IPS-20b (cell line): ENCODE measurements around the gene APOB.

ENCODE experiments used
- H3K27ac ChIP-seq: one replicate; pipeline ENCODE4 v1.5.1; 2013; ENCODE audit warnings: low read length
- H3K27me3 ChIP-seq: 2 replicates; pipeline ENCODE4 v1.6.1; 2013; ENCODE audit warnings: mild to moderate bottlenecking, low read length, inconsistent platforms; ENCODE audit not compliant: insufficient read depth
- H3K36me3 ChIP-seq: 2 replicates; pipeline ENCODE4 v1.6.1; 2013; ENCODE audit warnings: low read depth, mild to moderate bottlenecking, inconsistent platforms, low read length, moderate library complexity; ENCODE audit not compliant: insufficient read depth
- H3K4me1 ChIP-seq: 2 replicates; pipeline ENCODE4 v1.6.1; 2013; ENCODE audit warnings: mild to moderate bottlenecking, control low read depth, inconsistent platforms, low read length, moderate library complexity; ENCODE audit not compliant: insufficient read depth
- H3K4me3 ChIP-seq: 2 replicates; pipeline ENCODE4 v1.5.1; 2013; ENCODE audit warnings: mild to moderate bottlenecking, low read length, inconsistent platforms
- H3K9ac ChIP-seq: 2 replicates; pipeline ENCODE4 v1.6.1; 2013; ENCODE audit warnings: low read depth, mild to moderate bottlenecking, inconsistent platforms, low read length, moderate library complexity
- H3K9me3 ChIP-seq: 2 replicates; pipeline ENCODE4 v1.6.1; 2013; ENCODE audit warnings: mild to moderate bottlenecking, low read depth, low read length, inconsistent platforms; ENCODE audit not compliant: insufficient read depth

The APOB gene

GRCh38 chr2:21067125-21067524 lies 23.3 kb upstream of the APOB start:
- no peak overlapping the region for H3K27ac ChIP-seq

GRCh38 chr2:21059885-21060610 lies 16.2 kb upstream of the APOB start:
- Histone ChIP-seq H3K9me3 (no peaks in the 10 kb centered on the region), H3K36me3 (no peaks in the 10 kb centered on the region), H3K4me1 (no peaks in the 10 kb centered on the region), H3K27me3 (no peaks in the 10 kb centered on the region), H3K27ac (no peak overlapping the region), H3K9ac (no peak overlapping the region), H3K4me3 (no peak overlapping the region)

More at GRCh38 chr2:21067125-21067524, 23.3 kb upstream of the APOB start:
- Histone ChIP-seq H3K9ac (no peak overlapping the region), H3K4me1 (peaks cover 12% of the 10 kb centered on the region), H3K9me3 (no peaks in the 10 kb centered on the region), H3K4me3 (no peak overlapping the region), H3K36me3 (no peaks in the 10 kb centered on the region), H3K27me3 (no peaks in the 10 kb centered on the region)

- H3K4me3 ChIP-seq, result no peak overlapping the region
- no peaks in the 10 kb centered on the region for H3K9me3 ChIP-seq
- no peaks in the 10 kb centered on the region; the same call in 1 of the 2 replicates for H3K4me1 ChIP-seq
- H3K27me3 ChIP-seq, result no peaks in the 10 kb centered on the region
- H3K36me3 ChIP-seq, result no peaks in the 10 kb centered on the region
- H3K27ac ChIP-seq, result no peak overlapping the region
- H3K9ac ChIP-seq, result no peak overlapping the region
Measured at GRCh38 chr2:21057097-21057496, 13.2 kb upstream of the APOB start.

GRCh38 chr2:21055879-21056790 lies 12.3 kb upstream of the APOB start:
- Histone ChIP-seq H3K4me1 (no peaks in the 10 kb centered on the region; the same call in 1 of the 2 replicates), H3K36me3 (no peaks in the 10 kb centered on the region), H3K9me3 (no peaks in the 10 kb centered on the region), H3K4me3 (no peak overlapping the region), H3K27ac (no peak overlapping the region), H3K27me3 (no peaks in the 10 kb centered on the region), H3K9ac (no peak overlapping the region)

GRCh38 chr2:21055451-21055850 lies 11.6 kb upstream of the APOB start:
- no peaks in the 10 kb centered on the region; the same call in 1 of the 2 replicates for H3K4me1 ChIP-seq
- no peak overlapping the region for H3K27ac ChIP-seq
- no peaks in the 10 kb centered on the region for H3K9me3 ChIP-seq
- no peaks in the 10 kb centered on the region for H3K36me3 ChIP-seq
- H3K4me3 ChIP-seq, result no peak overlapping the region
- no peak overlapping the region for H3K9ac ChIP-seq
- no peaks in the 10 kb centered on the region for H3K27me3 ChIP-seq

GRCh38 chr2:21054011-21054410 lies 10.1 kb upstream of the APOB start:
- Histone ChIP-seq H3K9me3 (no peaks in the 10 kb centered on the region), H3K4me3 (no peak overlapping the region), H3K27me3 (no peaks in the 10 kb centered on the region), H3K36me3 (no peaks in the 10 kb centered on the region), H3K27ac (no peak overlapping the region), H3K4me1 (no peaks in the 10 kb centered on the region; the same call in 1 of the 2 replicates), H3K9ac (no peak overlapping the region)

- H3K36me3 ChIP-seq, result no peaks in the 10 kb centered on the region
- no peaks in the 10 kb centered on the region for H3K9me3 ChIP-seq
- H3K27me3 ChIP-seq, result no peaks in the 10 kb centered on the region
- no peak overlapping the region for H3K9ac ChIP-seq
- no peak overlapping the region for H3K27ac ChIP-seq
- peaks cover 4% of the 10 kb centered on the region for H3K4me1 ChIP-seq
- no peak overlapping the region for H3K4me3 ChIP-seq
Measured at GRCh38 chr2:21052044-21052443, 8.2 kb upstream of the APOB start.

GRCh38 chr2:21050164-21050563 lies 6.3 kb upstream of the APOB start:
- no peak overlapping the region for H3K27ac ChIP-seq
- no peak overlapping the region for H3K9ac ChIP-seq
- peaks cover 5% of the 10 kb centered on the region; the same call in 1 of the 2 replicates for H3K27me3 ChIP-seq
- H3K36me3 ChIP-seq, result no peaks in the 10 kb centered on the region
- H3K4me3 ChIP-seq, result no peak overlapping the region
- H3K9me3 ChIP-seq, result no peaks in the 10 kb centered on the region
- peaks cover 10% of the 10 kb centered on the region for H3K4me1 ChIP-seq

- Histone ChIP-seq H3K9ac (no peak overlapping the region), H3K9me3 (no peaks in the 10 kb centered on the region), H3K4me3 (no peak overlapping the region)
Measured at GRCh38 chr2:21047141-21048009, 3.5 kb upstream of the APOB start.

GRCh38 chr2:21046506-21046905 lies 2.6 kb upstream of the APOB start:
- peaks cover 14% of the 10 kb centered on the region for H3K4me1 ChIP-seq
- no peak overlapping the region for H3K27ac ChIP-seq
- H3K4me3 ChIP-seq, result no peak overlapping the region
- no peak overlapping the region for H3K9ac ChIP-seq
- peaks cover 23% of the 10 kb centered on the region for H3K27me3 ChIP-seq
- H3K9me3 ChIP-seq, result no peaks in the 10 kb centered on the region
- no peaks in the 10 kb centered on the region for H3K36me3 ChIP-seq

More at GRCh38 chr2:21047141-21048009, 3.5 kb upstream of the APOB start:
- H3K36me3 ChIP-seq, result no peaks in the 10 kb centered on the region
- H3K4me1 ChIP-seq, result peaks cover 14% of the 10 kb centered on the region
- no peak overlapping the region for H3K27ac ChIP-seq
- peaks cover 23% of the 10 kb centered on the region for H3K27me3 ChIP-seq

GRCh38 chr2:21044694-21045371 lies 960 bp upstream of the APOB start:
- no peak overlapping the region for H3K4me3 ChIP-seq
- no peaks in the 10 kb centered on the region for H3K36me3 ChIP-seq
- H3K4me1 ChIP-seq, result peaks cover 14% of the 10 kb centered on the region

More at GRCh38 chr2:21044694-21045371, 960 bp upstream of the APOB start:
- Histone ChIP-seq H3K9me3 (no peaks in the 10 kb centered on the region), H3K27ac (no peak overlapping the region), H3K9ac (no peak overlapping the region), H3K27me3 (peaks cover 23% of the 10 kb centered on the region)
